Ovary (tissue), 9 donors: ENCODE results near the gene NCOA5. TPM values are rescaled to one million over a fixed set of nuclear protein-coding genes. Genes with fewer than 3 reads are reported as not detected.

Source experiments
- DNase-seq, 5 donors: peaks; one replicate each; pipeline ENCODE4 v3.0.0-alpha.2; 2019 to 2020
- H3K27ac ChIP-seq, 2 donors: fragments of 200-600 bp; one replicate each; pipeline versions ENCODE4 v1.5.1 to v1.8.0; 2019 to 2022
- H3K27me3 ChIP-seq: fragments of 200-600 bp; one replicate; pipeline ENCODE4 v1.8.0; 2022
- H3K36me3 ChIP-seq: fragments of 200-600 bp; sonication (generic); one replicate; pipeline ENCODE4 v1.5.1; 2019
- H3K4me1 ChIP-seq: one replicate; pipeline ENCODE4 v1.8.1; 2013; ENCODE audit warnings: mild to moderate bottlenecking, moderate library complexity; ENCODE audit not compliant: insufficient read depth
- H3K4me3 ChIP-seq: fragments of 200-600 bp; sonication (generic); one replicate; pipeline ENCODE4 v1.5.1; 2017
- H3K9me3 ChIP-seq, 2 donors: fragments of 200-600 bp in 1 of 2; sonication (generic) in 1 of 2; one replicate each; pipeline versions ENCODE4 v1.5.1 to v1.8.1; 2013 to 2019; ENCODE audit warnings: mild to moderate bottlenecking in 1 of 2, moderate library complexity in 1 of 2
- EP300 ChIP-seq: sonication (generic); formaldehyde crosslinking; IDR thresholded peaks from one replicate; pipeline ENCODE4 v1.6.1; 2017; ENCODE audit warnings: antibody characterized with exemption
- POLR2A ChIP-seq: fragments of 450-650 bp; IDR thresholded peaks from one replicate; pipeline ENCODE4 v1.6.1; 2017; ENCODE audit warnings: antibody characterized with exemption, mild to moderate bottlenecking, moderate library complexity
- WGBS, 3 donors: extraction: QIAGEN DNeasy Blood & Tissue Kit in 1 of 3; methylation state at CpG; one replicate each; pipeline versions ENCODE4 v1.1.5 to v1.1.7; 2013 to 2017; 5-methylcytosine and 5-hydroxymethylcytosine counted together
- intact Hi-C, 4 donors: fragments of 100-400 bp; cut with DNase I; formaldehyde crosslinking; loops; one replicate each; pipeline versions ENCODE4 v1.11.0 to v1.15.1; 2022 to 2023
- polyA plus RNA-seq, 2 donors: library from polyadenylated mRNA; stranded (reverse); fragments of 200-250 nt in 1 of 2; fragments of 350-450 nt in 1 of 2; fragmentation: Illumina TruSeq in 1 of 2; extraction: RNeasy Lipid Tissue Mini Kit (QIAGEN cat#74804) in 1 of 2; gene quantifications; one replicate each; pipeline ENCODE4 v1.2.3, GENCODE V29; 2013 to 2014
- total RNA-seq, 7 donors: library from RNA; depleted of rRNA in 2 of 7; stranded (reverse); fragments of >200 nt in 2 of 7; fragmentation: NEBNext Ultra II Directional in 3 of 7; extraction: Animal tissue kit (Norgen Biotek cat#: 25700) in 3 of 7; gene quantifications; one replicate each; pipeline versions ENCODE4 v1.1.0 to v1.2.4, GENCODE V29; 2016 to 2023
- TF ChIP-seq, protein P1 (sequence below), 3 donors: fragments of 450-650 bp in 2 of 3; fragments of 200-600 bp in 1 of 3; IDR thresholded peaks; one replicate each; pipeline versions ENCODE4 v1.5.1 to v1.8.0; 2016 to 2022; ENCODE audit warnings: antibody characterized with exemption in 3 of 3, mild to moderate bottlenecking in 1 of 3
- donor health status: DM: no; HTN: no; CAD: no; lungs with moderate emphysema.
- donor health status: DM: no; HTN: no; CAD: no.
- donor health status: Bipolar disorder and iron deficiency.
- donor health status: DM: yes; HTN: yes; CAD: no.
- donor health status: DM: no; HTN: no; CAD: no.
- donor health status: DM: yes; HTN: yes; CAD: no.

NCOA5 gene
- total and polyA plus RNA-seq, 9 donors, result 27.6 to 51.1 (median 35.6) TPM

DNA sequence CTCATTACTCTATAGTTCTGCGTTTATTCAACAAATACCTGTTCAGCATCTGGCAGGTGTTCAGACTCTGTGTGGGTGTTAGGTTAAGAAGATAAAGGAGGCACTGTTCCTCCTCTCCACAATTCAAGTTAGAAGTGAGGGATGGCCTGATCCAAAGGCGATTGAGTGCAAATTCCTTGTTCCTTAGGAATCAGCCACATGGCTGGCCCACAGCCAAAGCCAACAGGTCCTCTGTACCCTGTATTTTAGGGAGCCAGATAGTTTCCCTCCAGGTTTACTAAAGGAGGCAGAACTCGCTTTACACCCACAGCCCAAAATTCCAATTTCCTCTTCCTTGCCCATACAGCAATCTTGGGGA is 23.3 kb upstream of the NCOA5 start:
- intact Hi-C loops, result no loop called here
- 43 to 65% (median 53%) methylated on average over 3 of the region's 3 CpGs for WGBS, 3 donors
- Histone ChIP-seq H3K4me1 (peaks cover 3% of the 10 kb centered on the region), H3K36me3 (no peaks in the 10 kb centered on the region), H3K4me3 (no peak overlapping the region), H3K9me3 (no peaks in the 10 kb centered on the region), H3K27me3 (no peaks in the 10 kb centered on the region), H3K27ac (no peak overlapping the region)
- TF ChIP-seq, protein P1, sequence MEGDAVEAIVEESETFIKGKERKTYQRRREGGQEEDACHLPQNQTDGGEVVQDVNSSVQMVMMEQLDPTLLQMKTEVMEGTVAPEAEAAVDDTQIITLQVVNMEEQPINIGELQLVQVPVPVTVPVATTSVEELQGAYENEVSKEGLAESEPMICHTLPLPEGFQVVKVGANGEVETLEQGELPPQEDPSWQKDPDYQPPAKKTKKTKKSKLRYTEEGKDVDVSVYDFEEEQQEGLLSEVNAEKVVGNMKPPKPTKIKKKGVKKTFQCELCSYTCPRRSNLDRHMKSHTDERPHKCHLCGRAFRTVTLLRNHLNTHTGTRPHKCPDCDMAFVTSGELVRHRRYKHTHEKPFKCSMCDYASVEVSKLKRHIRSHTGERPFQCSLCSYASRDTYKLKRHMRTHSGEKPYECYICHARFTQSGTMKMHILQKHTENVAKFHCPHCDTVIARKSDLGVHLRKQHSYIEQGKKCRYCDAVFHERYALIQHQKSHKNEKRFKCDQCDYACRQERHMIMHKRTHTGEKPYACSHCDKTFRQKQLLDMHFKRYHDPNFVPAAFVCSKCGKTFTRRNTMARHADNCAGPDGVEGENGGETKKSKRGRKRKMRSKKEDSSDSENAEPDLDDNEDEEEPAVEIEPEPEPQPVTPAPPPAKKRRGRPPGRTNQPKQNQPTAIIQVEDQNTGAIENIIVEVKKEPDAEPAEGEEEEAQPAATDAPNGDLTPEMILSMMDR (IDR thresholded peaks at IDR 0.05), result no peak
- TF ChIP-seq POLR2A, result no peak
- TF ChIP-seq EP300, result no peak
- DNase-seq, result peak in 1 of 5 donors; percentile 1

DNA sequence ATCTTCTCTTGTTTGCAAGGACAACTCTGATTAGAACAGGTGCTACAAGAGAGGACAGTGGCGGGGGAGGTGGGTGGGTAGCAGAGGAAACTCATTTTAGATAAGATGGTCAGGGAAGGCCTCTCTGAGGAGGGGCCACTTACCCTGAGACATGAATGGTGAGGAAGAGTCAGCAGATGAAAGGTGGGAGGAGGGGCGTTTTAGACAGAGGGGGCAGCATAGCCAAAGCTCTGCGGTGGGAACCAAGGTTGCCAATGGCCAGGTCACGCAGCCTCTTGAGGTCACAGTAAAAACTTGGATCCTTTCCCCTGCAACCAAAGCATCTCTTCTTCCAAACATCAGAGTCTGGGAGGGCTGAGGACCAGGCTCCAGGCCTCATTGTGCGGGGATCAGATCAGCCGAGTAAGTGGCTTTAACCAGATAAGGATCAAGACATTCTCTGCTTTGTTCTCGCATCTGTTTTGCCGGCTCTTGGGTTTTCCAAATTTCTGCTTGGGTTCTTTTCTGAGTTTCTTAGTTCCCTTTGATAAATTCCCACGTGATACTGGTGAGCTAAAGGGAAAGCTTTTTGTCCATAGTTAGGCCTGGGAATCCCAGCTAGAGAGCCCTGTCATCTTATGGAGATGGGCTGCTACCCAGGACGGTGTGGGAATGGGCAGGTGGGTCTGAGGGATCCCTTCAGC is 22.8 kb upstream of the NCOA5 start:
- no peaks in the 10 kb centered on the region for H3K27me3 ChIP-seq
- TF ChIP-seq, protein P1 (IDR thresholded peaks at IDR 0.05), result no peak
- TF ChIP-seq POLR2A, result no peak
- TF ChIP-seq EP300, result no peak
- H3K4me3 ChIP-seq, result no peak overlapping the region
- DNase-seq, result peak in 1 of 5 donors; percentile 0
- no peak overlapping the region for H3K27ac ChIP-seq
- peaks cover 2% of the 10 kb centered on the region for H3K4me1 ChIP-seq
- H3K9me3 ChIP-seq, result no peaks in the 10 kb centered on the region
- 60 to 67% (median 60%) methylated on average over 10 of the region's 10 CpGs for WGBS, 3 donors
- no peaks in the 10 kb centered on the region for H3K36me3 ChIP-seq
- intact Hi-C loops, result no loop called here

DNA sequence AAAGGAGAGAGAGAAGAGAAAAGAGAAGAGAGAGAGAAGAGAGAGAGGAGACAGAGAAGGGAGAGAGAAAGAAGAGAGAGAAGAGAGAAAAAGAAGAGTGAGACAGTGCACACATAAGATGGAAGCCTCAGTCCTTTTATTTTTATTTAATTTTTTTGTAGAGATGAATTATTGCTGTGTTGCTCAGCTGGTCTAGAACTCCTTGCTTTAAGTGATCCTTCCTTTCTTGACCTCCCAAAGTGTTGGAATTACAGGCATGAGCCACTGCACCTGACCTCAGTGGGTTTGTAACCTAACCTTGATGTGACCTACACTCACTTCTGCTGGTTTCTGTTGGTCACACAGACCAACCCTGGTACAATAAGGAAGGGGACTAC is 22.1 kb upstream of the NCOA5 start:
- no peak for DNase-seq
- no peaks in the 10 kb centered on the region for H3K9me3 ChIP-seq
- no peak overlapping the region for H3K27ac ChIP-seq
- H3K4me3 ChIP-seq, result no peak overlapping the region
- no peak for TF ChIP-seq POLR2A
- TF ChIP-seq, protein P1 (IDR thresholded peaks at IDR 0.05), result no peak
- no peak for TF ChIP-seq EP300
- H3K4me1 ChIP-seq, result no peaks in the 10 kb centered on the region
- intact Hi-C loops, result no loop called here
- no peaks in the 10 kb centered on the region for H3K27me3 ChIP-seq
- no peaks in the 10 kb centered on the region for H3K36me3 ChIP-seq

GRCh38 chr20:46111028-46111835 is 21.5 kb upstream of the NCOA5 start:
- H3K4me3 ChIP-seq, result no peak overlapping the region
- no peaks in the 10 kb centered on the region for H3K36me3 ChIP-seq
- H3K4me1 ChIP-seq, result no peaks in the 10 kb centered on the region
- WGBS, 3 donors, result 48 to 63% (median 49%) methylated on average over 5 of the region's 5 CpGs
- no peak for TF ChIP-seq POLR2A
- TF ChIP-seq EP300, result no peak
- TF ChIP-seq, protein P1 (IDR thresholded peaks at IDR 0.05), result no peak
- peak in 1 of 5 donors; percentile 1 for DNase-seq
- H3K27me3 ChIP-seq, result no peaks in the 10 kb centered on the region
- H3K9me3 ChIP-seq, result no peaks in the 10 kb centered on the region
- no peak overlapping the region for H3K27ac ChIP-seq
- intact Hi-C loops, result no loop called here
